Stimulated activated CD8-positive, alpha-beta memory T cell treated with anti-CD3 and anti-CD28 coated beads, Interleukin-15, amount 100 ng/mL, for 24 hours (primary cell): ENCODE data around the gene RBM7.

ENCODE experiments used
- DNase-seq: peaks from one replicate; pipeline ENCODE4 v3.0.0-alpha.2; 2020; ENCODE audit warnings: low read depth

RBM7 gene, protein sequence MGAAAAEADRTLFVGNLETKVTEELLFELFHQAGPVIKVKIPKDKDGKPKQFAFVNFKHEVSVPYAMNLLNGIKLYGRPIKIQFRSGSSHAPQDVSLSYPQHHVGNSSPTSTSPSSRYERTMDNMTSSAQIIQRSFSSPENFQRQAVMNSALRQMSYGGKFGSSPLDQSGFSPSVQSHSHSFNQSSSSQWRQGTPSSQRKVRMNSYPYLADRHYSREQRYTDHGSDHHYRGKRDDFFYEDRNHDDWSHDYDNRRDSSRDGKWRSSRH

GRCh38 chr11:114400216-114400914, at the start of gene RBM7, which contains the start of gene C11orf71:
Gene RBM7 (plus strand): TSS chr11:114400666. CDS start chr11:114400672, 6 bp downstream.
Gene C11orf71 (minus strand): TSS chr11:114400511. CDS start chr11:114400331, 180 bp downstream.
- peak; percentile 93 for DNase-seq

DNA sequence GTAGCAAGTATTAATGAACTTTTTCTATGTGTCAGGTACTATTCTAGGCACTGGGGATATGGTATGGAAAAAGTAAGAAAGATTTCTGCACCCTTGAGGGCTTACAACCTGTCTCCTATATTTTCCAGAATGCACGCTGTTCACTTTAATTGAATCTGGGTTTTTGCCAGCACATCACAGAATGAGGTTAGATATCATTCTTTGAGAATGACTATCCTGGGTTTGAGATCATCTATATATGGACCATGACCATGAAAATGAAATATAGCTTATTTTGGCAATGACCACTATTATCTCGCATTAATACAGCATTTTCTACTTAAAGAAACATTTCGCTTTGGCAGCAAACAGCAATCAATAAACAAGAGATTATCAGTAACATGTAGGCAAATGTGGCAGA, 47.0 kb upstream of the RBM7 start:
- DNase-seq, result no peak

DNA sequence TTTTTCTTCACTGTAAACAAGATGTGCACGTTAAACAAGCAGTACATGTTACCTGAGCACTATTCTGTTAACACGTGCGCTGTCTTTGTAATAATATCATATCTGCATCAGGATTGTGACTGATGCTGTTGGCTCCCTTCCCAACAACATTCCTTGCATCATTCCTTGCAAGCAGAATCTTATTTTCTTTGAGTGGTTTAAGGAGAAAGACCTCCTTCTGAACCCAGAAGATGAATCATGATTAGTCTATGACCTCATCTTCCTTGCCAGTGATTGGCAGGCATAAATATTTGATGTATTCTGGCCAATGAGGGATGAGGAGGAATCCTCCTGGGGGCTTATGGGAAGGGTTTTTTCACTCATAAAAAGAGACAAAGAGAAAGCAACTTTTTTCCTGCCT, 46.4 kb upstream of the RBM7 start:
- DNase-seq, result no peak

DNA sequence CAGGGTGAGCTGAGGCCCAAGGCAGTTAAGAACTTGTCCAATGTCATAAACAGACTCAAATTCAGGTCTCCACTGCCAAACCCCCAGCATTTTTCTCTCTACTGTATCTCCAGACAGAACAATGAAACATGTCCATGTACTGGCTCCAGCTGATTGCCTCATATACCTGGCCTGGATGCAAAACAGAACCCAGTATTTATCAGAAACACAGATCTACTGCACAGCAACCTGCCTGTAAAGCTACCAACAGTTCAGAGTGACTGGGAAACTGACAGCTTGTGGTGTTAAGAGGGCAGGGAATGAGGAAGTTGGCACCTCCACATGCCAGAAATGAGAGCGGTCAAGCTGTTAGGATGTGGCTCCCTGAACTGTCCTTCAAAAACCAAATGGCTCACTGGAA, 41.8 kb upstream of the RBM7 start:
- DNase-seq, result no peak

GRCh38 chr11:114359342-114359741, 41.1 kb upstream of the RBM7 start:
- no peak for DNase-seq

- DNase-seq, result no peak
These were observed 38.1 kb upstream of the RBM7 start for GRCh38 chr11:114362326-114362725.

GRCh38 chr11:114362958-114363357, 37.5 kb upstream of the RBM7 start:
- DNase-seq, result no peak

- no peak for DNase-seq
These were observed 33.9 kb upstream of the RBM7 start for GRCh38 chr11:114366331-114367243.

DNA sequence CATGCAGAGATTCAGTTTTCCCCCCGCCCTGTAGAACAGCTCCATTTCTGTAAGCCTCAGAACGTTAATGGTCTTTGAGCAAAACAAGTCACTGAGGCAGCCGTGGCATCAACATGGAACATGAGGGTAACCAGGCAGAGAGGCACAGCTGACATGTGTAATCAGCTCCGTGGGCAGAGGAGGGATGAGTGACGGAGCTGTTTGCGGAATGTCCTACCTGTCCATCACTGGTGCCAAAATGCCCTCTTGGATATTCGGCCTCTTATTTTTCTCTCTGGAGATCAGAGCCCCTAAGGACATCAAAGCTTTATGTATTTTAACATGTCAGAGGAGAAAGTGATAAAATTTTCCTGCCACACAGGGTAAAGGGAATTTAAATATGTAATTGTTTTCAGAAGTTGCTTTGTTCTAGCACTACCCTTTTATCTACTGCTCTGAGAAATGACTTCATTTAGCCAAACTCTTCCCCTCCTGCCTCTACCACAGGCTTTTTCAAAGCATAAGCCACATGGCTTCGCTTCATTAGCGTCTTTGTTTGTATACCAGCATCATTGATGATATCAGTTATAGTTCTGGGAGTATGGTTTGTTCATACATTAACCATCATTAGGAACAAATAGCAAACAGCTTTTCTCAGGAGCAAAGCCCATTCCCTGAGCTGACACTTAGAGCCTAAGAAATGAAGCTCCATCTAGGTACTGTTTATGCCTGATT, 33.1 kb upstream of the RBM7 start:
- no peak for DNase-seq

GRCh38 chr11:114368918-114369680, 31.4 kb upstream of the RBM7 start:
- DNase-seq, result no peak

DNA sequence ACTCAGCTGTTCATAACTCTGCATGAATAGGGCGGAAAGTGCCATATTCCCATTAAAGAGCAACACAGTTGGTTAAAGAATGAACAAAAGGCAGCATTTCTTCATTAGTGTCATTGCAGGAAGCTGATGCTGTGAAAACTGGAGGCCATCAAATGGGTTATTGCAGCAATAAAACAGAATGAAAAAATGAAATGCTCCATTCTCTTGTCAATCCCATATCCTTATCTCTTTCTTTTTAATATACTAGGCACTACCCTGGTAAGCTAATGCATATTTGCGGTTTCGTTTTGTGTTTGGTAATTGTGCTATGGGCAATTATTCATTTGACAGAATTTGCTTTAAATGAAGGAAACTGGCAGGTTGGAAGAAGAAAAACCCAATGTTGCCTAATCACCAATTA, 25.4 kb upstream of the RBM7 start:
- no peak for DNase-seq

- DNase-seq, result no peak
These were observed 22.7 kb upstream of the RBM7 start for GRCh38 chr11:114377612-114378267.

DNA sequence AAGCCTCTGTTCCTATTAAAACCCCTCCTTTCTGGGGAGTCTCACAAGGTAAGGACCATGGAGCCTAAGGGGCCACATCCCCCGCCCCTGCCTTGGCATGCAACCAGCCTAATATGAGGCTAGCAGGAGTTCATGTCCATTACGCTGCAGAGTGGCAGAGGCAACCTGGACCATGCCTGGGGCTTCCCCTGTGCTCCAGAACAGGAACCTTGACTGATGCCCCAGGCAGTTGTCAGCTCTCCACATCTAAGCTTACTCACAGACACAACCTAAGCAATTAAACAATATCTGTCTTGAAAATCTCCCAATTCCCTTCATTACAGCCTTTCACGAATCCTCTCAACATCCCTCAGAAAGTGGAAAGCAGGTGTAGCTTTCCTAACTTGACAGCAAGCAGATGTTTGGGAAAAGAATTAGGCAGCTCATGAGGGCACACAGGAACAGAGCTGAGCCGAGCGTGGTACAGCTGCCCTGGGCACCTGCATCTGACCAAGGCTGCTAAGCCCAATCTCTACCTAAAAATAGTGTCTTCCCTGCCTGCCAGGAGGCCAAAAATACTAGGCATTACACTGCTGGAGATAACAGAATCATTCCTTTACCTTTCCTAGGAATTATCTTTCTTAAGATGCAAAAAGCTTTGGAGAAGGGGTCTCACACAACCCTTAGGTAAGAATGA, 20.9 kb upstream of the RBM7 start:
- DNase-seq, result no peak

DNA sequence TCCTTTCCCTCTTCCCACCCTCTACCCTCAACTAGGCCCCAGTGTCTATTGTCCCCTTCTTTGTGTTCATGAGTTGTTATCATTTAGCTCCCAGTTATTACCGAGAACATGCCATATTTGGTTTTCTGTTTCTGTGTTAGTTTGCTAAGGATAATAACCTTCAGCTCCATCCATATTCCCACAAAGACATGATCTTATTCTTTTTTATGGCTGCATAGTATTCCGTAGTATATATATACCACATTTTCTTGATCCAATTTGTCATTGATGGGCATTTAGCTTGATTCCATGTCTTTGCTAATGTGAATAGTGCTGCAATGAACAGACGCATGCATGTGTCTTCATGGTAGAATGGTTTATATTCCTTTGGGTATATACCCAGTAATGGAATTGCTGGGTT, 18.0 kb upstream of the RBM7 start:
- DNase-seq, result no peak

DNA sequence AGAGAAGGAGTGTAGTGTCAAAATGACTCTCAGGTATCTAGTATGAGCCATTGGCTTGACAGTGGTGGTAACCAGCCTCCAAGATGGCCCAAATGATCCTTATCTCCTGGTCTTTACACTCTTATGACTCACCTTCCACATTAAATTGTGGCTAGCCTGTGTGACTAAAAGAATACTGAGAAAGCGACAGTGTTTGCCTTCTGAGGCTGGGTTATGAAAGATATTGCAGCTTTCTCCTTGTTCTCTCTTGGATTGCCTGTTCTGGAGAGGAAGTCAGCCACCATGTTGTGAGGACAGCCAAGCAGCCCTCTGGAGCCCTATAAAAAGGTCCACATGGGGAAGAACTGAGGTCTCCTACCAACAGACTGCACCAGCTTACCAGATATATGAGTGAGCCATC, 16.0 kb upstream of the RBM7 start:
- DNase-seq, result no peak

DNA sequence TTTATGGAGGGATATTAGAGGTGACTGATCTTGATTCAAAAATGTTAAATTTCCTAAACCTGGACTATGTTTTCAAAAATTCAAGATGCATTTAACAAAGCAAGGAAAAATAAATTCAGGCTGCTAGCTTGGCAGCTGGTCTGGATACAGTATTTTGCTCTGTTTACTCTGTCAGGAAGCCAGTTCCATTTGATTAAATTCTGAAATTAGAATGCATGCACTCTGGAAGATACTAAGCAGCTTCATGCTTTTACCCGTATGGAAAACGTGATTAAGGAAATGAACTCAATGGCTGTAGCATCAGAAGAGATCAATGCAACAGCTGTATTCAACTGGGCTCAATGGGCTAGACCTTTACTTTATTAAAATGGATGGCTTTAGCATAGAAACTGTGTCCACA, 14.3 kb upstream of the RBM7 start:
- DNase-seq, result no peak

GRCh38 chr11:114386545-114386944, 13.9 kb upstream of the RBM7 start:
- no peak for DNase-seq

GRCh38 chr11:114392735-114393667, 7.5 kb upstream of the RBM7 start:
- DNase-seq, result no peak

DNA sequence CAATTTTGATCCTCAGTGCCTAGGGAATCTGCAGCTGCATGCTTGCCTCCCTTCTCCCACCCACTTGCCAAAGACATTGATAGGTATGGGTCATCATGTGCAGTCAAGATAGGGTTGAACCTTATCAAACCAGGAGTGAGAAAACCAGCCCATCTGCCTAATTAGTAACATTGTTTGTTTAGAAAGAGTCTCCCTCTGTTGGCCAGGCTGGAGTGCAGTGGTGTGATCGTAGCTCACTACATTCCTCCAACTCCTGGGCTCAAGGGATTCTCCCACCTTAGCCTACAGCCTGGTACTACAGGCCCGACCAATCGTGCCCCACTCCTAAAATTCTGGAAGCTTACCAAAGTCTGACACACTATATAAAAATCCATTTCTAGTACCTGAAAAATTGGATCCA, 4.7 kb upstream of the RBM7 start:
- DNase-seq, result no peak
